GM18867 (cell line): ENCODE data around the gene DIPK1C.

ENCODE experiments used
- ATAC-seq: cut with Tn5 transposase; IDR thresholded peaks from one replicate; pipeline ENCODE4 v1.9.1; 2021; ENCODE audit warnings: mild to moderate bottlenecking, moderate library complexity; ENCODE audit not compliant: unreplicated experiment

Gene DIPK1C

GRCh38 chr18:74486119-74486849, 29.2 kb upstream of the DIPK1C start:
- ATAC-seq: no peak

- no peak for ATAC-seq
These were observed 25.6 kb upstream of the DIPK1C start for GRCh38 chr18:74482697-74483096.

- ATAC-seq: no peak
These were observed 23.1 kb upstream of the DIPK1C start for GRCh38 chr18:74480149-74480651.

- no peak for ATAC-seq
These were observed 22.5 kb upstream of the DIPK1C start for GRCh38 chr18:74479486-74480148.

DNA sequence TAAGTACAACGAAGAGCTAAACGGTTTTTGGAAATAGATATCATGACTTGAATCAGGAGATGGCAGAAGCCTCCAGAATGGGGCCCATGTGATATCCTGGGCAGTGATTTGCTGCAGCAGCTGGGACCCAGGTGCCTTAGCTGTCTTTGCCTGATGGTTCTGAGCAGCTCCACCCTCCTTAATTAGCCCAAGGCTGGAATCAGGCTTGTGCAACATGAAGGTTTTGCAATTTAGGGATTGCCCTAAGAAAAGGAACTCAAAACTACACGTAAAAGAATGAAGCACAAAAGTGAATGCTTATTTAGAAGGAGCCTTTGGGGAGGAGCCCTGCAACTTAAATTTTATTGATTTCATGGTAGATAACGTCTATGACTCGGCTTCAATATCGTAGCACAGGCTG, 21.8 kb upstream of the DIPK1C start:
- no peak for ATAC-seq

- ATAC-seq: no peak
These were observed 21.2 kb upstream of the DIPK1C start for GRCh38 chr18:74478316-74478715.

- ATAC-seq: no peak
These were observed 20.7 kb upstream of the DIPK1C start for GRCh38 chr18:74477771-74478170.

DNA sequence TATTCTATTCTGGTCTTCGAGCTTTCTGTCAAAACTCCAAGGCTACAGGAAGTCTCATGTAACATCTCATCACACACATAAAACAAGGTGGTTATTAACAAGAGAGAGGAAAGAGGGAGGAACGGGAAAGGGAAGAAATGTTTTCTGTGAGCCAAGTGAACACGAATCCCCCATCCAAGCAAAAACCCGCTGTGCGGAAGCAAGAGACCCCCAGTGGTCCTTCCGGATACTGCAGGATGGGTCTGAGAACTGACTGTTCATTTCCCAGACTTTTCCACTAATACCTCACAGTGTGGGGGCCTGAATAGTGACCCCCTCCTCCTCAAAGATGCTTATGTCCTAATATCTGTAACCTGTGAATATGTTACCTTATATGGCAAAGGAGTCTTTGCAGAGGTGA, 19.0 kb upstream of the DIPK1C start:
- ATAC-seq: no peak

DNA sequence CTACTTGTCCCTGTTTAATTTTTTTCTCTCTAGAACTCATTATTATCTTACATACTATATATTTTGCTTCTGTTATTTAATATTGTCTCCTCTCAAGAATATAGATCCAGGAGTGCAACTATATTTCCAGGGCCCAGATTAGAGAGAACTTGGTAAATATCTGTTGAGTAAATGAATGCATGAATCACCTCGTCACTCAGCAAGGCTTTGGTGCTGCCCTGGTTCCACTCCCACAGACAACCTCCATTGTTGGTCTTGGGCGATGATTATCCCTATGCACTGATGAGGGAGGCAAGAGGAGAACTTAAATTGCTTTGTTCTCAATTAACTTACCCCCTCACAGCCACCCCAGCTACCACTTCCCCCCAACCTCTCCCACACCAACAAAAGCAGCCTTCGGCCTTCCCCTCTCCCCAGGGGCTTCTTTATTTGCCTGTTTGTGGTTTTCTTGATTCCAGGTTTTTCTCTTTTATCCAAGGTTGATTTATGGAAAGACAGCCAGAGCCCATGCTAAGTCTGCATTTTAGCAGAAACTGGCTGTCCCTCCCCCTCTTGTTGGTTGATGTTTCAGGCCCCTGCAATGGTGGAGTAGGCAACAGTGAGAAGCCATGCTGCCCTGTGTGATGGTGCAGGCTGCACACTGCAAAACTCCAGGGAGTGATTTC, 17.0 kb upstream of the DIPK1C start:
- ATAC-seq: no peak

DNA sequence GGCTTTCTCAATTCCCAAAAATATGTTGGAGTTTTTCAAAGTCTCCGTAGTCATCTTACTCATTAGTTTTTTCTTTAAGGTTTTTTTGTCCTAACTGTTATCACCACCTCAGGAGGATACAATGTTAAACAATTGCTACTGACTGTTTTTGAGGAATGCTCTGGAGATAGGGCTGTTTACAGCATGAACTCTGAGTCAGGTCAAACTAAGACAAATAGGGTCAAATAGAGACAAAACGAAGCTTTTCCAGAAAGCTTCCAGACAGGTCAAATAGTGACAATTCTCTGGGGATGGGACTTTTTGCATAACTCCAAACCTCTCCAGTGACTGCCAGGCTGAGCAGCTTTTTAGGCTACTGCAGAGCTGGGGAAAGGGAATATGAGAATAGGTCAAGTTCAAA, 15.2 kb upstream of the DIPK1C start:
- no peak for ATAC-seq

DNA sequence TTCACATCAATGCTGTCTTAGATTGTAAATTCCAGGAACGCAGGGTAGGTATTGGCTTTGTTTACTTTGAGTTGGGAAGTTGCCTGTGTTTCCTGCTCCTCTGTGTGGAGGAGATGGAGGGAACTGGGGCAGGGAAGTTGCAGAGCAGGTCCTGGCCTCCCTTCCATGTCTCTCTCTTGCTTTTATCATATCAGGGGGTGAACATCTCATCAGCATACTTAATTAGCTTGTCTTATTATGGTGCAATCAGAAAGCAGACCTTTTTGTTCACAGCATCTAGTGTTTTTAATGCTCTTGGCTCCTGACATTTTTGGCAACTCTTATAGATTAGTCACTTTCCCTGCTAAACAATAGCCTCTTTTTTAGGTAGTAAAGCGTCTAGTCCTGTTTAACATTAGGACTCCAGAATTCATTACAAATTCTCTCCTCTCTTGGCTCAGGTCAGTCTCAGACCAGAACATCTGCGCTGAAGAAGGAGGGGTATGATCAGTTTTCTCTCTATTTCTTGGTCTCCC, 11.5 kb upstream of the DIPK1C start:
- no peak for ATAC-seq

- ATAC-seq: no peak
These were observed 8.7 kb upstream of the DIPK1C start for GRCh38 chr18:74465775-74466174.

- no peak for ATAC-seq
These were observed 6.9 kb upstream of the DIPK1C start for GRCh38 chr18:74463983-74464382.

DNA sequence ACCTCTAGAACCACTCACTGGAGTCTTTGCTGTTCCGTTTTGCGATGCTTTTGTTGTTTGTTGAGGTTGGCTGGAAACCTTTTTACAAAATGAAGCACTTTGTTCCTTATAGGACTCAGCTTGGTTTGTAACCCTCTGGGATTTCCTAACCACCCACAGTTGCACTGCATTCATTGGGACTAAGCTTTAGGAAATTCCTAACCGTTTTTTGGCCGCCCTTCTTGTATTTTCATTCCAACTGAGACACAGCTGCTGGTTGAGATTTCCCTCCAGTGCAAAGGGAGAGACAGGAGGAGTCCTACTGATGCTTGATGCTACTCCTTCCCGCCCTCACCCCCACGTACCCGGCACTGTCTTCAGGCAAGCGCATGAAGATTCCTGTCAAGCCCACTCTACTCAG, 6.1 kb upstream of the DIPK1C start:
- no peak for ATAC-seq

DNA sequence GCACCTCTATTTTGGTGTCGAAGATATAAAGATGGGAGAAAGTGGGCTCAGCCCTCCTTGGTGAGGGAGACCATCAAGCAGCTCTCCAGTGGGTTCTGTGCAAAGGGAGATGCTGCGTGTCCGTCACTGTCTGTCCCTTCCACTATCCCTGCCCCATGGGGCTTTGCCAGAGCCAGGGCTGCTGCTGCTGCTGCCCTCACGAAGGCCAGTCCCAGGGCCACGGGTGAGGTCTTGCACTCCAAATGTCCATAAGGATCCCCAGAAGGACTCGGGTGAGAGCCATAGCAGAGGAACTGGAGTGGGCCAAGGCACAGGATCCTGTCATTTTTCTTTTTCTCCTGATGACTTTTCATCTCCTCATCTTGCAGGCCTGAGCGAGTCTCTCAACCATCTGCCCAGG, 3.7 kb upstream of the DIPK1C start:
- ATAC-seq: no peak

GRCh38 chr18:74459889-74460288, 2.8 kb upstream of the DIPK1C start:
- ATAC-seq: no peak

GRCh38 chr18:74457725-74458421, 765 bp upstream of the DIPK1C start:
- ATAC-seq: no peak

DNA sequence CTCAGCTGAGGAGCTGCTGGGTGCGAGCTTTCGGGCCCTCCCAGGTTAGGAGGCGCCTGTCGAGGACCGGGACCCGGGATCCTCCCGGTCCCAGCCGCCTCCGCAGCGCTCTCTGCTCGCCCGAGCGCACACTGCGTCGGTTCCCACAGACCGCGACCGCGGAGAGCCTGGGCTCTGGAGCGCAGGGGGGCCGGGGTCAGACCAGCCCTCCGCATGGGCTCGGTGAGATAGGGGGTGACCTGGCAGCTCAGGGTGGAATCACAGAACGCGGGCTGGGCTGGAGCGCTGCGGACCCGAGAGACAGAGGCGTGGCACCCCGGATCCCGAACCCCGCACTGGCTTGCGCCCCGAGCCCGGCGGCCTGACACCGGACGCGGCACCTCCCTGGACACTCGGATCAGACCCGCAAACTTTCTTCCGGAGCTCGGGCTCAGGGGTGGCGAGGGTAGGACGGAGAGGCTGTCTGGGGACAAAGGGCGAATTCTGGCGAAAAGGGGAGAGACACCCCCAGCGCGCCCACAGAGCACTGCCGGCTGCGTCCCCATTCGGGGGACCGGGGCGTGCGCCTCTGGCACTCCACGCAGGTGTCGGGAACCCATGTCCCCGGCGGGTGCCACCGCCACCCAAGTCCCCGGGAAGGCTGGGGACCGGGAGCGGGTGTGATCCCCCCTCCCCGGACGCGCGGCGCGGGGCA, 612 bp downstream of the DIPK1C start:
- no peak for ATAC-seq

GRCh38 chr18:74456017-74456348, 1.1 kb downstream of the DIPK1C start:
- ATAC-seq: no peak

DNA sequence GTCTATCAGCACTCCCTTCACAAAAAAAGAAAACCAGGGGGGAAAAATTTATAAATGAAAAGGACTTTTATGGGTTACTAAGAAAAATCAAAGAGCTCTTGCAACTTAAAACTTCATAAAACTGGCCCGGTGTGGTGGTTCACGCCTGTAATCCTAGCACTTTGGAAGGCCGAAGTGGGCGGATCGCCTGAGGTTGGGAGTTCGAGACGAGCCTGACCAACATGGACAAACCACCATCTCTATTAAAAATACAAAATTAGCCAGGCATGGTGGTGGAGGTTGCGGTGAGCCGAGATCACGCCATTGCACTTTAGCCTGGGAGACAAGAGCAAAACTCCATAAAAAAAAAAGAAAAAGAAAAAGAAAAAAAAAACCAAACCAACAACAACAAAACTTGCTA, 1.7 kb downstream of the DIPK1C start:
- ATAC-seq: no peak

DNA sequence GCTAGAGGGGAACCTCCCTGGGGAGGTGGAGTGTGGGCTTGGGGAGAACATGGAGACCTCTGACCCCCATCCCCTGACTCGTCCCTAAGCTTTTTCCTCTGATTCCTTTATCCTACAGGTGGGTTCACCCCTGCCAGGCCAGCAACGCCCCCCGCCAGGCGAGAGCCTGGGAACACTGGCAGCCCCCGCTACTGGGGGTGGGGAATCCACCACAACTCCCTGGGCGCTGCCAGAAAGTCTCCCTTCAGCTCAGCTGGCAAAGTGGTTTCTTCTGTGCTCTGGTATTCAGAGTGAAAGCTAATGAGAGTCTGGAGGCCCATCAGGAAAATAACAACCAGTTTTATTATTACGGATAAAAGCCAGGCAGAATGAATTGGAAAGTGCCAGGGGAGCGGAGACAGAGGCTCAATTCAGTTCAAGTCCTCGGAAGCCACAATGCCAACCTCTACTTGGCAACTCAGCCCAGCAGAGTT, 2.8 kb downstream of the DIPK1C start:
- no peak for ATAC-seq
